Endodermal cell (in vitro differentiated cells): ENCODE measurements around the gene MEIOB. TPM values are rescaled to one million over a fixed set of nuclear protein-coding genes. Genes with fewer than 3 reads are reported as not detected.
"Not testable (repeated sequence)": the region's sequence is repeated elsewhere in the genome, so short reads cannot be mapped to it uniquely, and the experiment has no call there.

Source experiments
- DNase-seq: peaks from one replicate; pipeline ENCODE4 v3.0.0-alpha.2; 2017
- H3K27ac ChIP-seq: 2 replicates; pipeline ENCODE4 v1.5.1; 2013; ENCODE audit warnings: mild to moderate bottlenecking, low read depth, low read length, moderate library complexity
- H3K27me3 ChIP-seq: 2 replicates; pipeline ENCODE4 v1.6.1; 2013; ENCODE audit warnings: mild to moderate bottlenecking, low read length, moderate library complexity; ENCODE audit not compliant: insufficient read depth, control insufficient read depth, poor library complexity, severe bottlenecking
- H3K36me3 ChIP-seq: 2 replicates; pipeline ENCODE4 v1.7.0; 2013; ENCODE audit warnings: mild to moderate bottlenecking, low read length, moderate library complexity; ENCODE audit not compliant: control insufficient read depth, insufficient read depth
- H3K4me1 ChIP-seq: one replicate; pipeline ENCODE4 v1.7.0; 2013; ENCODE audit warnings: low read length; ENCODE audit not compliant: control insufficient read depth, insufficient read depth
- H3K4me3 ChIP-seq: 2 replicates; pipeline ENCODE4 v1.5.1; 2013; ENCODE audit warnings: mild to moderate bottlenecking, low read length, moderate library complexity
- H3K9ac ChIP-seq: 2 replicates; pipeline ENCODE4 v1.6.1; 2013; ENCODE audit warnings: mild to moderate bottlenecking, low read length, moderate library complexity; ENCODE audit not compliant: poor library complexity, severe bottlenecking; ENCODE audit errors: extremely low read depth
- H3K9me3 ChIP-seq: 2 replicates; pipeline ENCODE4 v1.6.1; 2013; ENCODE audit warnings: mild to moderate bottlenecking, low read length, moderate library complexity; ENCODE audit not compliant: control insufficient read depth
- H3K27ac Mint-ChIP-seq: 2 replicates; pipeline ENCODE4 v1.8.0; 2020; ENCODE audit warnings: mixed read lengths
- H3K27me3 Mint-ChIP-seq: 2 replicates; pipeline ENCODE4 v1.8.0; 2021; ENCODE audit warnings: mild to moderate bottlenecking, mixed read lengths; ENCODE audit not compliant: insufficient read depth
- H3K36me3 Mint-ChIP-seq: 2 replicates; pipeline ENCODE4 v1.8.0; 2020; ENCODE audit warnings: low read depth, mixed read lengths
- H3K4me1 Mint-ChIP-seq: 2 replicates; pipeline ENCODE4 v1.8.0; 2020; ENCODE audit warnings: mixed read lengths
- H3K4me3 Mint-ChIP-seq: 2 replicates; pipeline ENCODE4 v1.8.0; 2020; ENCODE audit warnings: mild to moderate bottlenecking, moderate library complexity, mixed read lengths
- H3K9me3 Mint-ChIP-seq: 2 replicates; pipeline ENCODE4 v1.8.0; 2020; ENCODE audit warnings: mild to moderate bottlenecking, mixed read lengths
- CTCF ChIP-seq: fragments of 200-600 bp; sonication (generic); conservative IDR thresholded peaks from 2 replicates; pipeline ENCODE4 v1.5.0; 2021; ENCODE audit warnings: antibody characterized with exemption, mild to moderate bottlenecking
- WGBS, 2 experiments: methylation state at CpG; one replicate each; pipeline versions ENCODE4 v1.1.5 to v1.1.7; 2013; ENCODE audit warnings: missing lambda C conversion rate in 2 of 2, mixed read lengths in 1 of 2; ENCODE audit not compliant: insufficient coverage in 1 of 2, insufficient read length in 1 of 2; 5-methylcytosine and 5-hydroxymethylcytosine counted together
- total RNA-seq, 2 donors: library from RNA; stranded (reverse); fragmentation: NEBNext Ultra II Directional in 1 of 2; extraction: Animal tissue kit (Norgen Biotek cat#: 25700) in 1 of 2; gene quantifications; 2 replicates in 1 of 2; 3 replicates in 1 of 2; pipeline ENCODE4 v1.2.1, GENCODE V29; 2021

The MEIOB gene
- total RNA-seq, 2 donors from 2014 or later = not detected

- no peaks in the 10 kb centered on the region for H3K4me1 Mint-ChIP-seq
- Histone ChIP-seq H3K27ac (no peak overlapping the region), H3K4me3 (no peak overlapping the region), H3K9me3 (no peaks in the 10 kb centered on the region), H3K36me3 (no peaks in the 10 kb centered on the region), H3K27me3 (peaks cover 28% of the 10 kb centered on the region), H3K9ac (no peak overlapping the region), H3K4me1 (no peaks in the 10 kb centered on the region)
- no peak overlapping the region for H3K4me3 Mint-ChIP-seq
- TF ChIP-seq CTCF = no peak
- peaks cover 45% of the 10 kb centered on the region for H3K27me3 Mint-ChIP-seq
- no peak for DNase-seq
- 71 to 76% methylated on average over 6 of the region's 6 CpGs for WGBS, 2 experiments
- H3K36me3 Mint-ChIP-seq = no peaks in the 10 kb centered on the region
- peaks cover 3% of the 10 kb centered on the region for H3K9me3 Mint-ChIP-seq
- H3K27ac Mint-ChIP-seq = no peak overlapping the region
Observed at GRCh38 chr16:1877089-1877488, 5.1 kb upstream of the MEIOB start.

- WGBS, 2 experiments = 88 to 91% methylated on average over 3 to 6 of the region's 7 CpGs
- no peaks in the 10 kb centered on the region for H3K9me3 ChIP-seq
- Mint-ChIP-seq H3K27ac (no peak overlapping the region), H3K27me3 (peaks cover 47% of the 10 kb centered on the region), H3K4me3 (no peak overlapping the region), H3K36me3 (no peaks in the 10 kb centered on the region), H3K9me3 (peaks cover 4% of the 10 kb centered on the region), H3K4me1 (no peaks in the 10 kb centered on the region)
- TF ChIP-seq CTCF = no peak
- DNase-seq = no peak
- no peak overlapping the region for H3K9ac ChIP-seq
- H3K4me3 ChIP-seq = no peak overlapping the region
- no peak overlapping the region for H3K27ac ChIP-seq
- peaks cover 29% of the 10 kb centered on the region for H3K27me3 ChIP-seq
- no peaks in the 10 kb centered on the region for H3K4me1 ChIP-seq
- no peaks in the 10 kb centered on the region for H3K36me3 ChIP-seq
Observed at GRCh38 chr16:1876468-1876867, 4.5 kb upstream of the MEIOB start.

- H3K4me1 ChIP-seq, H3K36me3 Mint-ChIP-seq, H3K27ac Mint-ChIP-seq, H3K4me1 Mint-ChIP-seq, H3K36me3 ChIP-seq, H3K9me3 ChIP-seq, H3K4me3 ChIP-seq, DNase-seq, H3K9me3 Mint-ChIP-seq, H3K27ac ChIP-seq, H3K4me3 Mint-ChIP-seq, H3K9ac ChIP-seq: not testable (repeated sequence)
- WGBS, 2 experiments = 92 to 93% methylated on average over 10 to 13 of the region's 13 CpGs
- peaks cover 47% of the 10 kb centered on the region for H3K27me3 Mint-ChIP-seq
- H3K27me3 ChIP-seq = peaks cover 29% of the 10 kb centered on the region
Observed at GRCh38 chr16:1876066-1876465, 4.1 kb upstream of the MEIOB start.

- H3K27ac Mint-ChIP-seq = no peak overlapping the region
- no peaks in the 10 kb centered on the region for H3K36me3 ChIP-seq
- DNase-seq = no peak
- no peaks in the 10 kb centered on the region for H3K4me1 ChIP-seq
- TF ChIP-seq CTCF = no peak
- no peak overlapping the region for H3K4me3 ChIP-seq
- H3K4me1 Mint-ChIP-seq = no peaks in the 10 kb centered on the region
- no peak overlapping the region for H3K27ac ChIP-seq
- H3K36me3 Mint-ChIP-seq = no peaks in the 10 kb centered on the region
- no peak overlapping the region for H3K4me3 Mint-ChIP-seq
- peaks cover 29% of the 10 kb centered on the region for H3K27me3 ChIP-seq
- peaks cover 55% of the 10 kb centered on the region for H3K27me3 Mint-ChIP-seq
- WGBS, 2 experiments = 66 to 77% methylated on average over 4 of the region's 6 CpGs
- no peaks in the 10 kb centered on the region for H3K9me3 ChIP-seq
- peaks cover 4% of the 10 kb centered on the region for H3K9me3 Mint-ChIP-seq
- H3K9ac ChIP-seq = no peak overlapping the region
Observed at GRCh38 chr16:1874854-1875253, 2.9 kb upstream of the MEIOB start.
